Liver (tissue), 9 donors: Measurements from ENCODE around the gene VASP. TPM values are rescaled to one million over a fixed set of nuclear protein-coding genes. Genes with fewer than 3 reads are reported as not detected.

Source experiments
- DNase-seq: peaks from one replicate; pipeline ENCODE4 v3.0.0-alpha.2; 2017; ENCODE audit warnings: low spot score
- H3K27ac ChIP-seq, 2 donors: one replicate each; pipeline ENCODE4 v1.7.0; 2013; ENCODE audit warnings: inconsistent platforms in 2 of 2, low read length in 2 of 2, control low read depth in 1 of 2, low read depth in 1 of 2, mild to moderate bottlenecking in 1 of 2
- H3K27me3 ChIP-seq, 4 donors: one replicate each; pipeline versions ENCODE4 v1.6.1 to v1.7.0; 2013; ENCODE audit warnings: low read length in 3 of 4, inconsistent platforms in 1 of 4, mild to moderate bottlenecking in 1 of 4, moderate library complexity in 1 of 4; ENCODE audit not compliant: control insufficient read depth in 4 of 4, insufficient read depth in 4 of 4
- H3K36me3 ChIP-seq, 4 donors: one replicate each; pipeline versions ENCODE4 v1.6.1 to v1.7.0; 2013; ENCODE audit warnings: low read length in 3 of 4, mild to moderate bottlenecking in 3 of 4, low read depth in 1 of 4, moderate library complexity in 1 of 4; ENCODE audit not compliant: control insufficient read depth in 4 of 4, insufficient read depth in 3 of 4
- H3K4me1 ChIP-seq, 4 donors: one replicate each; pipeline versions ENCODE4 v1.6.1 to v1.7.0; 2013; ENCODE audit warnings: low read length in 3 of 4, mild to moderate bottlenecking in 3 of 4, moderate library complexity in 1 of 4; ENCODE audit not compliant: control insufficient read depth in 4 of 4, insufficient read depth in 4 of 4
- H3K4me3 ChIP-seq, 3 donors: one replicate each; pipeline versions ENCODE4 v1.6.1 to v1.7.0; 2013; ENCODE audit warnings: low read length in 3 of 3, control low read depth in 1 of 3, low read depth in 1 of 3, mild to moderate bottlenecking in 1 of 3
- H3K9ac ChIP-seq, 2 donors: one replicate each; pipeline ENCODE4 v1.7.0; 2013; ENCODE audit warnings: low read length in 2 of 2, mild to moderate bottlenecking in 2 of 2, moderate library complexity in 2 of 2, control low read depth in 1 of 2, low read depth in 1 of 2
- H3K9me3 ChIP-seq, 4 donors: one replicate each; pipeline versions ENCODE4 v1.6.1 to v1.7.0; 2013; ENCODE audit warnings: low read length in 3 of 4; ENCODE audit not compliant: control insufficient read depth in 4 of 4
- ATF3 ChIP-seq: IDR thresholded peaks from 2 replicates; pipeline ENCODE4 v1.6.1; 2016; ENCODE audit warnings: antibody characterized with exemption
- CTCF ChIP-seq: fragments of 150-350 bp; IDR thresholded peaks from 2 replicates; pipeline ENCODE4 v1.5.1; 2017; ENCODE audit warnings: improper control_type of control experiment, low read depth, low read length; ENCODE audit not compliant: missing input control
- EGR1 ChIP-seq, 2 donors: IDR thresholded peaks; 2 replicates each; pipeline ENCODE4 v1.6.1; 2016 to 2018; ENCODE audit warnings: antibody characterized with exemption in 2 of 2, low read depth in 2 of 2
- FOXA1 ChIP-seq: IDR thresholded peaks from 2 replicates; pipeline ENCODE4 v1.6.1; 2016; ENCODE audit warnings: antibody characterized with exemption
- FOXA2 ChIP-seq: IDR thresholded peaks from 2 replicates; pipeline ENCODE4 v1.6.1; 2016; ENCODE audit warnings: antibody characterized with exemption
- GABPA ChIP-seq, 2 donors: IDR thresholded peaks in 1 of 2; conservative IDR thresholded peaks in 1 of 2; 2 replicates each; pipeline ENCODE4 v1.6.1; 2016; ENCODE audit warnings: antibody characterized with exemption in 2 of 2, mild to moderate bottlenecking in 1 of 2, moderate library complexity in 1 of 2
- HNF4A ChIP-seq, 2 donors: conservative IDR thresholded peaks; 2 replicates each; pipeline ENCODE4 v1.6.1; 2016; ENCODE audit warnings: antibody characterized with exemption in 2 of 2, mild to moderate bottlenecking in 2 of 2
- JUND ChIP-seq, 2 donors: IDR thresholded peaks; 2 replicates each; pipeline ENCODE4 v1.6.1; 2016; ENCODE audit warnings: antibody characterized with exemption in 2 of 2
- MAX ChIP-seq: IDR thresholded peaks from 2 replicates; pipeline ENCODE4 v1.6.1; 2016; ENCODE audit warnings: antibody characterized with exemption
- NR2F2 ChIP-seq: IDR thresholded peaks from 2 replicates; pipeline ENCODE4 v1.6.1; 2016; ENCODE audit warnings: antibody characterized with exemption
- RAD21 ChIP-seq, 2 donors: IDR thresholded peaks; 2 replicates each; pipeline ENCODE4 v1.6.1; 2016; ENCODE audit warnings: antibody characterized with exemption in 2 of 2, mild to moderate bottlenecking in 2 of 2
- REST ChIP-seq: IDR thresholded peaks from 2 replicates; pipeline ENCODE4 v1.6.1; 2016; ENCODE audit warnings: antibody characterized with exemption, mild to moderate bottlenecking
- RXRA ChIP-seq, 2 donors: IDR thresholded peaks; 2 replicates each; pipeline ENCODE4 v1.6.1; 2017 to 2018; ENCODE audit warnings: antibody characterized with exemption in 2 of 2, mild to moderate bottlenecking in 1 of 2
- SP1 ChIP-seq: IDR thresholded peaks from 2 replicates; pipeline ENCODE4 v1.6.1; 2018; ENCODE audit warnings: antibody characterized with exemption, mild to moderate bottlenecking
- TAF1 ChIP-seq: conservative IDR thresholded peaks from 2 replicates; pipeline ENCODE4 v1.6.1; 2016; ENCODE audit warnings: antibody characterized with exemption, mild to moderate bottlenecking
- YY1 ChIP-seq: IDR thresholded peaks from 2 replicates; pipeline ENCODE4 v1.6.1; 2016; ENCODE audit warnings: antibody characterized with exemption, mild to moderate bottlenecking
- WGBS: extraction: QIAGEN DNeasy Blood & Tissue Kit; methylation state at CpG from one replicate; pipeline ENCODE4 v1.1.7; 2013; 5-methylcytosine and 5-hydroxymethylcytosine counted together
- polyA plus RNA-seq, 2 donors: library from polyadenylated mRNA; stranded (reverse) in 1 of 2; unstranded in 1 of 2; fragments of 200-250 nt in 1 of 2; fragments of >200 nt in 1 of 2; fragmentation: Nextera tagmentation in 1 of 2; extraction: Ambion mirVana in 1 of 2; gene quantifications; one replicate each; pipeline versions ENCODE4 v1.2.1 to v1.2.3, GENCODE V29; 2013 to 2015
- total RNA-seq, 2 donors: library from RNA; depleted of rRNA; stranded (reverse); fragments of >200 nt; gene quantifications; one replicate each; pipeline ENCODE4 v1.2.3, GENCODE V29; 2014
- donor health status: healthy.
- donor health status: healthy.
- donor health status: healthy.
- donor health status: healthy.
- donor health status: healthy.

VASP gene
- total and polyA plus RNA-seq, 4 donors = 7.3 to 29.1 (median 22.7) TPM

- Histone ChIP-seq H3K4me1 (peaks cover 8 to 39% (median 19%) of the 10 kb centered on the region in 4 donors), H3K4me3 (peak overlapping the region in 1 of 3 donors; percentile 14), H3K27ac (no peak overlapping the region), H3K9me3 (no peaks in the 10 kb centered on the region), H3K27me3 (peaks cover 0 to 4% (median 2%) of the 10 kb centered on the region in 4 donors), H3K36me3 (no peaks in the 10 kb centered on the region), H3K9ac (no peak overlapping the region)
- TF ChIP-seq HNF4A (conservative IDR thresholded peaks at IDR 0.05) (no peak), FOXA2 (no peak), ATF3 (no peak), RAD21 (IDR thresholded peaks at IDR 0.05) (no peak), NR2F2 (no peak), JUND (IDR thresholded peaks at IDR 0.05) (no peak), EGR1 (IDR thresholded peaks at IDR 0.05; ENCODE audit: low read depth in 2 of 2) (no peak), YY1 (no peak), GABPA (IDR thresholded peaks at IDR 0.05 in 1 of 2, conservative IDR thresholded peaks at IDR 0.05 in 1 of 2) (no peak), SP1 (no peak), REST (no peak), CTCF (no peak)
- DNase-seq = no peak
- 15% methylated on average over 44 of the region's 44 CpGs for WGBS
Observed at GRCh38 chr19:45472563-45473366, 34.5 kb upstream of the VASP start.

- H3K27me3 ChIP-seq = peaks cover 0 to 4% (median 2%) of the 10 kb centered on the region in 4 donors
- H3K4me1 ChIP-seq = peaks cover 6 to 35% (median 21%) of the 10 kb centered on the region in 4 donors
- DNase-seq = no peak
- H3K4me3 ChIP-seq = no peak overlapping the region
- no peak overlapping the region for H3K9ac ChIP-seq
- H3K27ac ChIP-seq = no peak overlapping the region
- H3K36me3 ChIP-seq = no peaks in the 10 kb centered on the region
- no peaks in the 10 kb centered on the region for H3K9me3 ChIP-seq
- 22% methylated on average over 5 of the region's 5 CpGs for WGBS
- TF ChIP-seq EGR1 (IDR thresholded peaks at IDR 0.05; ENCODE audit: low read depth in 2 of 2) (no peak), TAF1 (no peak), CTCF (no peak), SP1 (no peak), GABPA (IDR thresholded peaks at IDR 0.05 in 1 of 2, conservative IDR thresholded peaks at IDR 0.05 in 1 of 2) (no peak), REST (no peak), HNF4A (conservative IDR thresholded peaks at IDR 0.05) (no peak), RXRA (IDR thresholded peaks at IDR 0.05) (no peak), MAX (no peak), NR2F2 (no peak), ATF3 (no peak), JUND (IDR thresholded peaks at IDR 0.05) (no peak), YY1 (no peak), RAD21 (IDR thresholded peaks at IDR 0.05) (no peak), FOXA1 (no peak)
Observed at GRCh38 chr19:45473367-45473681, 34.0 kb upstream of the VASP start.
